Measurements from ENCODE around the gene C5orf63. TPM values are rescaled to one million over a fixed set of nuclear protein-coding genes. Genes with fewer than 3 reads are reported as not detected.

Gene C5orf63
- total and polyA plus RNA-seq, 2 experiments from 2014 or later: 6.8 to 10.5 TPM

DNA sequence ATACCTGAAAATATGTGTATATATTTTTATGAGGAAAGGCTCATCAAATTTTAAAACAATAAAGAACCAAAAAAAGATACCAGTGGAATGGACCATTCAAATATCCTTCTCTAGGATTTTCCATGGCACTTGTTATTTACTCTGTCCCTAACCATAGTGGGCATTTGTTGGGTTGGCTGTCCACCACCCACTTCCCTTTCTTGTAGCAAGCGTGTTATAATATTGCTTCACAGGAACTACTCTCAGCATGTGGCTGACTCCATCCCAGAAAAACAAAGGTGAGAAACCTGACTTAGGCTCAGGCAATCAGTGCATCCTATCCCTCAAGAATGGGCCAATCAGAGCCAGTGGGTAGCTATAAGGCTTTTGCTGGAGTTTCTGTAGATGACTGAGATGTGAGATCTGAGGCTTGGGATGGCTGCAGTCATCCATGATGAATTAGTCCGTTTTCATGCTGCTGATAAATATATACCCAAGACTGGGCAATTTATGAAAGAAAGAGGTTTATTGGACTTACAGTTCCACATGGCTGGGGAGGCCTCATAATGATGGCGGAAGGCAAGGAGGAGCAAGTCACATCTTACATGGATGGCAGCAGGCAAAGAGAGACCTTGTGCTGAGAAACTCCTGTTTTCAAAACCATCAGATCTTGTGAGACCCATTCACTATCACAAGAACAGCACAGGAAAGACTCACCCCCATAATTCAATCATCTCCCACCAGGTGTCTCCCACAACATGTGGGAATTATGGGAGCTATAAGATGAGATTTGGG lies 17.2 kb downstream of the C5orf63 start:
- no peak overlapping the region for H3K4me2 ChIP-seq
- H3K9me3 Mint-ChIP-seq: peaks cover 8% of the 10 kb centered on the region
- no peak overlapping the region for H2AFZ ChIP-seq
- no peaks in the 10 kb centered on the region for H3K4me1 ChIP-seq (ENCODE audit: insufficient read depth)
- H3K79me2 ChIP-seq (replicated peaks; ENCODE audit: insufficient read depth): no peaks in the 10 kb centered on the region
- H3K4me3 Mint-ChIP-seq: no peak overlapping the region
- no peaks in the 10 kb centered on the region; the same call in 1 of the 2 replicates for H3K9me2 ChIP-seq (ENCODE audit: insufficient read depth)
- DNase-seq (ENCODE audit: low spot score) (no peak), ATAC-seq (no peak)
- H3F3A ChIP-seq (replicated peaks; ENCODE audit: low read depth): no peaks in the 10 kb centered on the region
- no peak for TF ChIP-seq JUNB (IDR thresholded peaks at IDR 0.05; ENCODE audit: unreplicated experiment)
- no peak for TF ChIP-seq CREB1 (CRISPR knock-in tag; IDR thresholded peaks at IDR 0.05; ENCODE audit: low read depth)
- TF ChIP-seq, protein P1, sequence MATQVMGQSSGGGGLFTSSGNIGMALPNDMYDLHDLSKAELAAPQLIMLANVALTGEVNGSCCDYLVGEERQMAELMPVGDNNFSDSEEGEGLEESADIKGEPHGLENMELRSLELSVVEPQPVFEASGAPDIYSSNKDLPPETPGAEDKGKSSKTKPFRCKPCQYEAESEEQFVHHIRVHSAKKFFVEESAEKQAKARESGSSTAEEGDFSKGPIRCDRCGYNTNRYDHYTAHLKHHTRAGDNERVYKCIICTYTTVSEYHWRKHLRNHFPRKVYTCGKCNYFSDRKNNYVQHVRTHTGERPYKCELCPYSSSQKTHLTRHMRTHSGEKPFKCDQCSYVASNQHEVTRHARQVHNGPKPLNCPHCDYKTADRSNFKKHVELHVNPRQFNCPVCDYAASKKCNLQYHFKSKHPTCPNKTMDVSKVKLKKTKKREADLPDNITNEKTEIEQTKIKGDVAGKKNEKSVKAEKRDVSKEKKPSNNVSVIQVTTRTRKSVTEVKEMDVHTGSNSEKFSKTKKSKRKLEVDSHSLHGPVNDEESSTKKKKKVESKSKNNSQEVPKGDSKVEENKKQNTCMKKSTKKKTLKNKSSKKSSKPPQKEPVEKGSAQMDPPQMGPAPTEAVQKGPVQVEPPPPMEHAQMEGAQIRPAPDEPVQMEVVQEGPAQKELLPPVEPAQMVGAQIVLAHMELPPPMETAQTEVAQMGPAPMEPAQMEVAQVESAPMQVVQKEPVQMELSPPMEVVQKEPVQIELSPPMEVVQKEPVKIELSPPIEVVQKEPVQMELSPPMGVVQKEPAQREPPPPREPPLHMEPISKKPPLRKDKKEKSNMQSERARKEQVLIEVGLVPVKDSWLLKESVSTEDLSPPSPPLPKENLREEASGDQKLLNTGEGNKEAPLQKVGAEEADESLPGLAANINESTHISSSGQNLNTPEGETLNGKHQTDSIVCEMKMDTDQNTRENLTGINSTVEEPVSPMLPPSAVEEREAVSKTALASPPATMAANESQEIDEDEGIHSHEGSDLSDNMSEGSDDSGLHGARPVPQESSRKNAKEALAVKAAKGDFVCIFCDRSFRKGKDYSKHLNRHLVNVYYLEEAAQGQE (IDR thresholded peaks at IDR 0.05; ENCODE audit: unreplicated experiment): no peak
- no peak for TF ChIP-seq ZNF331 (CRISPR knock-in tag; IDR thresholded peaks at IDR 0.05; ENCODE audit: low read depth)
- TF ChIP-seq EZH2phosphoT487 (IDR thresholded peaks at IDR 0.05; ENCODE audit: unreplicated experiment): no peak
- no peak for TF ChIP-seq NANOG (IDR thresholded peaks at IDR 0.05; ENCODE audit: borderline replicate concordance)
- TF ChIP-seq EZH2 (IDR thresholded peaks at IDR 0.05; ENCODE audit: low read depth, unreplicated experiment): no peak
- TF ChIP-seq POLR2AphosphoS5 (IDR thresholded peaks at IDR 0.05; ENCODE audit: low read depth): no peak
- TF ChIP-seq, protein P2, sequence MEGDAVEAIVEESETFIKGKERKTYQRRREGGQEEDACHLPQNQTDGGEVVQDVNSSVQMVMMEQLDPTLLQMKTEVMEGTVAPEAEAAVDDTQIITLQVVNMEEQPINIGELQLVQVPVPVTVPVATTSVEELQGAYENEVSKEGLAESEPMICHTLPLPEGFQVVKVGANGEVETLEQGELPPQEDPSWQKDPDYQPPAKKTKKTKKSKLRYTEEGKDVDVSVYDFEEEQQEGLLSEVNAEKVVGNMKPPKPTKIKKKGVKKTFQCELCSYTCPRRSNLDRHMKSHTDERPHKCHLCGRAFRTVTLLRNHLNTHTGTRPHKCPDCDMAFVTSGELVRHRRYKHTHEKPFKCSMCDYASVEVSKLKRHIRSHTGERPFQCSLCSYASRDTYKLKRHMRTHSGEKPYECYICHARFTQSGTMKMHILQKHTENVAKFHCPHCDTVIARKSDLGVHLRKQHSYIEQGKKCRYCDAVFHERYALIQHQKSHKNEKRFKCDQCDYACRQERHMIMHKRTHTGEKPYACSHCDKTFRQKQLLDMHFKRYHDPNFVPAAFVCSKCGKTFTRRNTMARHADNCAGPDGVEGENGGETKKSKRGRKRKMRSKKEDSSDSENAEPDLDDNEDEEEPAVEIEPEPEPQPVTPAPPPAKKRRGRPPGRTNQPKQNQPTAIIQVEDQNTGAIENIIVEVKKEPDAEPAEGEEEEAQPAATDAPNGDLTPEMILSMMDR (conservative IDR thresholded peaks at IDR 0.05; ENCODE audit: low read depth in 2 of 2): no peak
- TF ChIP-seq, protein P3, sequence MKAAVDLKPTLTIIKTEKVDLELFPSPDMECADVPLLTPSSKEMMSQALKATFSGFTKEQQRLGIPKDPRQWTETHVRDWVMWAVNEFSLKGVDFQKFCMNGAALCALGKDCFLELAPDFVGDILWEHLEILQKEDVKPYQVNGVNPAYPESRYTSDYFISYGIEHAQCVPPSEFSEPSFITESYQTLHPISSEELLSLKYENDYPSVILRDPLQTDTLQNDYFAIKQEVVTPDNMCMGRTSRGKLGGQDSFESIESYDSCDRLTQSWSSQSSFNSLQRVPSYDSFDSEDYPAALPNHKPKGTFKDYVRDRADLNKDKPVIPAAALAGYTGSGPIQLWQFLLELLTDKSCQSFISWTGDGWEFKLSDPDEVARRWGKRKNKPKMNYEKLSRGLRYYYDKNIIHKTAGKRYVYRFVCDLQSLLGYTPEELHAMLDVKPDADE (IDR thresholded peaks at IDR 0.05): no peak
- TF ChIP-seq STAT1 (IDR thresholded peaks at IDR 0.05; ENCODE audit: unreplicated experiment): no peak
- no peak for TF ChIP-seq ZNF114 (CRISPR knock-in tag; IDR thresholded peaks at IDR 0.05)
- TF ChIP-seq, protein P4, sequence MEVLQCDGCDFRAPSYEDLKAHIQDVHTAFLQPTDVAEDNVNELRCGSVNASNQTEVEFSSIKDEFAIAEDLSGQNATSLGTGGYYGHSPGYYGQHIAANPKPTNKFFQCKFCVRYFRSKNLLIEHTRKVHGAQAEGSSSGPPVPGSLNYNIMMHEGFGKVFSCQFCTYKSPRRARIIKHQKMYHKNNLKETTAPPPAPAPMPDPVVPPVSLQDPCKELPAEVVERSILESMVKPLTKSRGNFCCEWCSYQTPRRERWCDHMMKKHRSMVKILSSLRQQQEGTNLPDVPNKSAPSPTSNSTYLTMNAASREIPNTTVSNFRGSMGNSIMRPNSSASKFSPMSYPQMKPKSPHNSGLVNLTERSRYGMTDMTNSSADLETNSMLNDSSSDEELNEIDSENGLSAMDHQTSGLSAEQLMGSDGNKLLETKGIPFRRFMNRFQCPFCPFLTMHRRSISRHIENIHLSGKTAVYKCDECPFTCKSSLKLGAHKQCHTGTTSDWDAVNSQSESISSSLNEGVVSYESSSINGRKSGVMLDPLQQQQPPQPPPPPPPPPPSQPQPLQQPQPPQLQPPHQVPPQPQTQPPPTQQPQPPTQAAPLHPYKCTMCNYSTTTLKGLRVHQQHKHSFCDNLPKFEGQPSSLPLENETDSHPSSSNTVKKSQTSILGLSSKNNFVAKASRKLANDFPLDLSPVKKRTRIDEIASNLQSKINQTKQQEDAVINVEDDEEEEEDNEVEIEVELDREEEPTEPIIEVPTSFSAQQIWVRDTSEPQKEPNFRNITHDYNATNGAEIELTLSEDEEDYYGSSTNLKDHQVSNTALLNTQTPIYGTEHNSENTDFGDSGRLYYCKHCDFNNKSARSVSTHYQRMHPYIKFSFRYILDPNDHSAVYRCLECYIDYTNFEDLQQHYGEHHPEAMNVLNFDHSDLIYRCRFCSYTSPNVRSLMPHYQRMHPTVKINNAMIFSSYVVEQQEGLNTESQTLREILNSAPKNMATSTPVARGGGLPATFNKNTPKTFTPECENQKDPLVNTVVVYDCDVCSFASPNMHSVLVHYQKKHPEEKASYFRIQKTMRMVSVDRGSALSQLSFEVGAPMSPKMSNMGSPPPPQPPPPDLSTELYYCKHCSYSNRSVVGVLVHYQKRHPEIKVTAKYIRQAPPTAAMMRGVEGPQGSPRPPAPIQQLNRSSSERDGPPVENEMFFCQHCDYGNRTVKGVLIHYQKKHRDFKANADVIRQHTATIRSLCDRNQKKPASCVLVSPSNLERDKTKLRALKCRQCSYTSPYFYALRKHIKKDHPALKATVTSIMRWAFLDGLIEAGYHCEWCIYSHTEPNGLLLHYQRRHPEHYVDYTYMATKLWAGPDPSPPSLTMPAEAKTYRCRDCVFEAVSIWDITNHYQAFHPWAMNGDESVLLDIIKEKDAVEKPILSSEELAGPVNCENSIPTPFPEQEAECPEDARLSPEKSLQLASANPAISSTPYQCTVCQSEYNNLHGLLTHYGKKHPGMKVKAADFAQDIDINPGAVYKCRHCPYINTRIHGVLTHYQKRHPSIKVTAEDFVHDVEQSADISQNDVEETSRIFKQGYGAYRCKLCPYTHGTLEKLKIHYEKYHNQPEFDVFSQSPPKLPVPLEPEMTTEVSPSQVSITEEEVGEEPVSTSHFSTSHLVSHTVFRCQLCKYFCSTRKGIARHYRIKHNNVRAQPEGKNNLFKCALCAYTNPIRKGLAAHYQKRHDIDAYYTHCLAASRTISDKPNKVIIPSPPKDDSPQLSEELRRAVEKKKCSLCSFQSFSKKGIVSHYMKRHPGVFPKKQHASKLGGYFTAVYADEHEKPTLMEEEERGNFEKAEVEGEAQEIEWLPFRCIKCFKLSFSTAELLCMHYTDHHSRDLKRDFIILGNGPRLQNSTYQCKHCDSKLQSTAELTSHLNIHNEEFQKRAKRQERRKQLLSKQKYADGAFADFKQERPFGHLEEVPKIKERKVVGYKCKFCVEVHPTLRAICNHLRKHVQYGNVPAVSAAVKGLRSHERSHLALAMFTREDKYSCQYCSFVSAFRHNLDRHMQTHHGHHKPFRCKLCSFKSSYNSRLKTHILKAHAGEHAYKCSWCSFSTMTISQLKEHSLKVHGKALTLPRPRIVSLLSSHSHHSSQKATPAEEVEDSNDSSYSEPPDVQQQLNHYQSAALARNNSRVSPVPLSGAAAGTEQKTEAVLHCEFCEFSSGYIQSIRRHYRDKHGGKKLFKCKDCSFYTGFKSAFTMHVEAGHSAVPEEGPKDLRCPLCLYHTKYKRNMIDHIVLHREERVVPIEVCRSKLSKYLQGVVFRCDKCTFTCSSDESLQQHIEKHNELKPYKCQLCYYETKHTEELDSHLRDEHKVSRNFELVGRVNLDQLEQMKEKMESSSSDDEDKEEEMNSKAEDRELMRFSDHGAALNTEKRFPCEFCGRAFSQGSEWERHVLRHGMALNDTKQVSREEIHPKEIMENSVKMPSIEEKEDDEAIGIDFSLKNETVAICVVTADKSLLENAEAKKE (CRISPR knock-in tag; IDR thresholded peaks at IDR 0.05): no peak
- no peaks in the 10 kb centered on the region for H3K36me3 ChIP-seq (ENCODE audit: insufficient read depth)
- no peaks in the 10 kb centered on the region for H3K27me3 ChIP-seq (ENCODE audit: insufficient read depth)
- no peak overlapping the region for H3K27ac Mint-ChIP-seq
- no peak overlapping the region for H3K27ac ChIP-seq (ENCODE audit: low read depth)
- H3K4me1 Mint-ChIP-seq: no peaks in the 10 kb centered on the region
- no peaks in the 10 kb centered on the region for H4K20me1 ChIP-seq (replicated peaks; ENCODE audit: insufficient read depth)
- H3K27me3 Mint-ChIP-seq (ENCODE audit: insufficient read depth, low read depth, poor library complexity): peaks cover 2% of the 10 kb centered on the region
- H3K4me3 ChIP-seq: no peak overlapping the region
- peaks cover 12% of the 10 kb centered on the region for H3K36me3 Mint-ChIP-seq (ENCODE audit: low read depth)
